NCI-H1417 (cell line): ENCODE measurements around the gene POLA1.

ENCODE experiments used
- DNase-seq, 3 experiments: peaks; one replicate each; lab custom pipeline; 2025; lab: John Stamatoyannopoulos, UW

POLA1 gene

DNA sequence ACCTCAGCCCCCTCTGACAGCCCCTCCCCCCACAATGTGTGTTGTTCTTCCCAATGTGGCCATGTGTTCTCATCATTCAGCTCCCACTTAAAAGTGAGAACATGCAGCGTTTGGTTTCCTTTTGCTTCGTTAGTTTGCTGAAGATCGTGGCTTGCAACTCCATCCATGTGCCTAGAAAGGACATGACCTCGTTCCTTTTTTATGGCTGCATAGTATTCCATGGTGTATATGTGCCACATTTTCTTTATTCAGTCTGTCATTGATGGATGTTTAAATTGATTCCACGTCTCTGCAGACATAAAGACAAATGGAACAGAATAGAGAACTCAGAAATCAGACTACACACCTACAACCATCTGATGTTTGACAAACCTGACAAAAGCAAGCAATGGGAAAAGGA, 276.1 kb downstream of the POLA1 start:
- no peak for DNase-seq

DNA sequence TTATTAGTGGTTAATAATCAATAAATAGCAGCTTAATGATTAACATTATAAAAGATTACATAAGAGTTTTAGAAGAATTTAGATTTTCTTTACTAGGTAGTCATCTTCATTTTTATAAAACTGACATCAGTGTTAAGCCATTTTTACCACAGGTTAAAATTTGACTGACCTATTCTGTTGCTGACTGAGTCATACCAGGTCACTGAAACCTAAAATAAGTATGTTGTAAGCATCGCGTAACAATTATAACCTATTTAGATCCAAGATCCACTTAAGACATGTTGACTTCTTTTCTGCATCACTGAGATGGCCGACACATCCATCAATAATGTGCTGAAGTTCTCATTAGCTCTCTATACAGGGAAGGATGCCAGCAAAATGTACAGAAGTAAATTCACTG, 285.4 kb downstream of the POLA1 start:
- DNase-seq: peak in 1 of 3 experiments; percentile 34

DNA sequence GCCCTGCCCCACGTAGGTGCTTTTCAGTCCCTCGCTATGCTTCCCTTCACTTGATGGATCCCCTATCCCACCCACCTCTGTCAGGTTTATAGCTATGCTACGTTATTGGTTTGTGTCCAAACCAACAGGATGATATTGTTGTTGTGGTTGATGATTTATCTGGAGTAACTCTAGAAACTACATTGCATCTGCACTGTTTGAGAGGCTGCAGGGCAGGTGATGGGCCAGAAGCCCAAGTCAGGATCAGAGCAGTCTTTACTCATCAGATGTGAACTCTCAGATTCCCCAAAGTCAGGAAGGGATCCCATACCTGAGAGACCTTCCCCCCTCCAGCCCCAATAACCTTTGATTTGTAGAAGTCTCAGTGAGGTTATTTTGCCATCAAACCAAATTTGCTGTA, 287.3 kb downstream of the POLA1 start:
- no peak for DNase-seq

DNA sequence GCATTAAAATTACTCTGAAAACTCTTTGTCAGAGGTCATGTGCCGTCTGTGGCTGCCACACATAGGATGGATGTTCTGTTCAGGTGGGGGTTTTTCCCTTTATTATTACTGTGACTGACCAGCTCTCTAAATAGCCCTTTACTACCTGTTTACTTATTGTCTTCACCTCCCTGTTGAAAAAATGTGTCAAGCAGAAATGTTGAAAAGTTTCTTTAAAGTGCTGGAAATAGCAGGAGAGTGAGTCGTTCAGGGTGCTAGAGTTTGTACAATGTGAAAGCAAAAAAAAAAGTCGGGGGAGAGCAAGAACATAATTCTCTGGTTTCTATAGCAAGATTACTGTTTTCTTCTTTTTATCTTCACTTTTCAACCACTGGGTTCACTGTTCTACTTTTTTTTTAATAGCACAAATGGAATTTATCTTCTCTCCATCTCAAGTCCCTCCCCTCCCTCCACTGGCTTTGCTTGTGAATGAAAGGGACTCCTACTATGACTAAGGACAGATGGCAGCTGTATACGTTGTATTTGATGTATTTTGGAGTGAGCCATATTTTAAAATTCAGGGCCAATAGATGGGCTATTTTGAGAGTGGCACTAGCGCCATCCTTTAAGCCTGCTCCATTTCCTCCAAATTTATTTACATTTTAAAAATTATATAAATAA, 288.7 kb downstream of the POLA1 start:
- DNase-seq: no peak

DNA sequence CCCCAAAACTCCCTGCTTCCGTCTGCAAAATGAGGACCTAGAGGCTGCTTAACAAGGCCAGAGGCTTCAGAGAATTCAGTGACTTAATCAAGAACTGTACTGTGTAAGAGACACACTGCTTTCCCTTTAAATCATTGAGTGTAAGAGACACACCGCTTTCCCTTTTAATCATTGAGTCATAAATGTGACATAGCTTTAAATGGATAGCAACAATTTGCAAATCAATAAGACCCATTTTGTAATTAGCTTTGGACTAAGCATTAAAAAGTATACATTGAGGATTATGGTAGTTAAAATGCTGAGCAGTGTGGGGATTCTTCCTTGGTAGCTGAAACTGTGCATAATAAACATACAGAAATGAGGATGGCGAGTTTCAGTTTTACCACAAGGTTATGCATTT, 290.2 kb downstream of the POLA1 start:
- DNase-seq: no peak

DNA sequence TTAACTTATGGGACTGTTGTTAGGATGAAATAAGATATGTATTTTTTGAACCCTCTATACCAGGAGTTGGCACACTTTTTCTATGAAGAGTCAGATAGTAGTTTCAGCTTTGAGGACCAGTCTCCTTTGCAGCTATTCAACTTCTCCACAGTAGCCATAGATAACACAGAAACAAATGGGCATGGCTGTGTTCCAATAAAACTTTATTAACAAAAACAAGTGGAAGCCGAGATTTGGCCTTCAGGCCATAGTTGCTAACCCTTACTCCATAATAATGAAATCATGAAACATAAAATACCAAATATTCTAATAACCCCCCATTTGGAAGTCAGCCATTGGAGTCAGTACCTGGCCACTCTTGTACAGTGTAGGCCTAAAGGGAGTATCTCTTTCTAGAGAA, 291.4 kb downstream of the POLA1 start:
- DNase-seq: no peak

DNA sequence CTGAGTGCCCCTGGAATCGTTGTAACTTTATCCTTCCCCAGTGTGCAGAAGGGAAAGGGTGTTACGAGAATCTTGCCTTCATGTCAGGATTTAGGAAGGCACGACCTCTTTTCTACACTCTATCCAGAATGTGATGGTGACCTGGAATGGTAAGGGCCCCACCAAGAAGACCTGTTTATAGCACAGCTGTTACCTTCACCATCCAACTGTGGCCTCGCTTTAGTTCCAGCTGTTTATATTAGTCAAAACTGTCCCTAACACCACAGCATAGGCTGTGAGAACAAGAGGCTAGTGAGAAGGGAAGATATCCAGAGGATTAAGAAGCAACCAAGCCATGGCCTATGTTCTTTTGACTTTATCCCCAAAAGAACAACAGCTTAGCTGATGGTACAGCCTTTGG, 294.0 kb downstream of the POLA1 start:
- no peak for DNase-seq

DNA sequence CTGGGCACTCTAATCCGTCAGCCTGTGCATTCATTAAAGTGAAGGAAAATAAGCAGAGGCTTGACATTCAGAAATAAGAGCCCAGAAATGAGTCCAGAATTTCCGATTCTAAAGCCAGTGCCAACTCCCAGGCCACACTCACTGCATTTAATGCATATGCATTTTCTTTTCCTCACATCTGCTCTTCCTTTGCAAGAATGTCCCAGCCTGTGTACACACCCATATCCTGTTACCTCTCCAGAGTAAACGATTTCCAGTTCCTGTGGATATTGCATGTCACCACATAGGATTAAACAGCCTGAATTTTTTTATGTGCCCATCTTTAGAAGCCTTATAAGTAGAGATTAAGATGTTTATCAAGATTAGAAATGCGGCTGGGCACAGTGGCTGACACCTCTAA, 294.6 kb downstream of the POLA1 start:
- DNase-seq: peak in 1 of 3 experiments; percentile 72

DNA sequence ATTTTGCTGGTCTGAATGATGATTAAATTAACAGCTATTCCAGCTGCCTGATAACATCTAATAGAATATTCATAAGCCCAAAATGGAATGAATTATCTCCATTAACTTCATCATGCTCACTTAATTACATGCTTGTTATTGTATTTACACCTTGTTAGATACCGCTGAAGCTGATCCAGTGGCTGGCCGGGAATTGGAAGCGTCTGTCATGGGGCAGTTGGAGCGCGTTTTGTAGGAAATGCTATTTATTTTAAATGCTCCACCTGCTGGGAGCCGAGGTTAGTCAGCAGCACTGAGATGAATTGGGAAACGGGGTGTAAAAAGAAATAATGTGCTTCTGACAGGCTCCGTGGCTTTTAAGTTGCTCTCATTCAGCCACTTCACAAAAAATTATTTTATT, 296.8 kb downstream of the POLA1 start:
- peak in 2 of 3 experiments; percentile 66 to 89 for DNase-seq

DNA sequence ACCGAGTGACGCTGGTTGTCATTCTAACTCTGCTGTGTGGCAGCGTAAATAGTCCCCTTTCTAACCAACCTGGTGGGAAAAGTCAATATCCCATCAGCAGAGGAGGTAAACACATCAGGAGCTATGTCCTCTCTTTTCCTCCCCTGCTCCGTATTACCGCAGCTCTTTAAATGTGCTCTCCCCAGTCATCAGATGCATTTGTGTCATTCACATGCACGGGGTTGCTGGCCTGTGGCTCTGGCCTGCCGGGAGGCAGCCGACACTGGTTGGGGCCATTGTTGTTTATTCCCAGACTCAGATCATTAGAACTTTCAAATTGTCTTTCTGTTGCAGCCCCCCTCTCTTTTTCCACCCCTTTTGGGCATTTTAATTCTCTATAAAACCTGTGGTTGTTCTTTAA, 300.2 kb downstream of the POLA1 start:
- no peak for DNase-seq

DNA sequence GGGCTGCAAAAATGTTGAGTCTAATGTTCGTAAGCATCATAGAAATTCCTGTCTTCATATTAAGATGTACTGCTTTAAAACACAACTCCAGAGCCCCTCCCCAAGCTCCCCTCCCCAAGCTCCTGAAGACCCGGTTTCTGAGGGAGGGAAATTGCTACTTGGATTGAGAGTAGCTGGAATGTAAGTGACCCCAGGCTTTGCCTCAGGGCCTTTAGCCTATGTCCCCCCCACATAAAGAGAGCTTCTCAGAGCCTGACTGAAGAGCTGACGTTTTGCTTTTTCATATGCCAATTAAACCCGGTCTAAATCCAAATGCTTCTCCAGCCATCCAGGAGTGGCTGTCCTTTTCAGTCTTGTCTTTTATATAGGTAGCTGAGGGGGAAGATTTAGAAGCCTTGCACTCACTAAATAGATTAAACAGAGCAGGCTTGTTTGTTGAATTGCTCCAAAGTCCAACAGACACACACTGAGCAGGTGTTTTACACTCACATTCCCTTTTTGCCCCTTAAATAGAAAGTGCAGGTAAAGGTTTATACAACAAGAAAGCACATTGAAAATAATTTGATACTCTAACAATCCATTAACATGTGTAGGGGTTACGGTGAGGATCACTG, 302.5 kb downstream of the POLA1 start:
- DNase-seq: no peak

DNA sequence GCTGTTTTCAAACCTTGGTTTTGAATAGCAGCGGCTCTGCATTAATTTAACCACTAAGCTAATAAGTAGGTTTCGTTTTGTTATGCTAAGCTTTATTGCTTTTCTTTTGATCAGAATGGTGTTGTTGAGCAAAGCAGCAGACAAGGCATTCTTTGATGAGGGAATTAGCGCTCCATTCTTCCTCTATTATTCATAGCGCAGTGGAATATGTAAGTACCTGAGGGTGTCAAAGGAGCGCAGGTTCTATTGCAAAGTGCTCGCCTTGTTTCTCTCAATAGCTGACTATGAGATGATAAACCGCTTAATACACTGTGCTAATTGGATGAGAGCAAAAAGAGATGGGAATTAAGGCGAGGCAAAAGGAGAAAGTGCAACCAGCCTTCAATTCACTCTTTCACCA, 305.8 kb downstream of the POLA1 start:
- DNase-seq: peak in 1 of 3 experiments; percentile 58

DNA sequence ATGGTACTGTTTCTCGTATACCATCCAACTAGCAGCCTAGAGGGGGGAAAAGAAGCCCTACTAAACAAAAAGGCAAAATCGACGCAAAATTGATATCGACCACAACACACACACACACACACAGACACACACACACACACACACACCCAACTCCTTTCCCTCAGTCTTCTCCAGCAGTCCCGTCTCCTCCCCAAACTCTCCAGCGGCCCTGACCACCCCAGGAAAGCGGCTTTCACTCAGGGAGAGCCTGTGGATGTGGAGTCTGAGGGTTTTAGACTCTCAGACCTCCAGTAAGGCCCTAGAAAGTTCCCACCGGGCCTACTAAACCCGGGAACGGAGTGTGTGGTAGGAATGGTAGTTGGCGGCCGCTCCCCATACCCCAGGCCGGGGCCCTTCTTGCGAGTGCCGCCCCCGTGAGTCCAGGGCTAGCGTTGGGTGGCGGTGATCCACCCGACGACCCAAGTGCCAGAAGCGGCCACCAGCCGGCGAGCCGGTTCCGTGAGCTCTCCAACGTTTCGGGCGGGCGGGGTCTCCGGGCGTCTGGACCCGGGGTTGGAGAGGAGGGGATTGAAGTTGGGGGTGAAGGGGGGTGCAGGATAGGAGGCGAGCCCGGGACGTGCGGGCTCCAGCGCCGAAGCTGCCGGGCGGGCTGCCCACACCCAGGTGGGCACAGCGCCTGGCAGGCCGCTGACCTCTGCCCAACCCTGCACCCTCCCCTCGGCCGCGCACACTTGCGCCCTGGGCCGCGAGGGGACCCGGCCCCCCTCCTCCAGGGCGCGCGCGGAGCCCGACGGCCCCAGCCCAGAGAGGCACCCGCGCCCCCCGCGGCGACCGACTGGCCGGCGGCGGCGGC, 308.3 kb downstream of the POLA1 start:
- no peak for DNase-seq

DNA sequence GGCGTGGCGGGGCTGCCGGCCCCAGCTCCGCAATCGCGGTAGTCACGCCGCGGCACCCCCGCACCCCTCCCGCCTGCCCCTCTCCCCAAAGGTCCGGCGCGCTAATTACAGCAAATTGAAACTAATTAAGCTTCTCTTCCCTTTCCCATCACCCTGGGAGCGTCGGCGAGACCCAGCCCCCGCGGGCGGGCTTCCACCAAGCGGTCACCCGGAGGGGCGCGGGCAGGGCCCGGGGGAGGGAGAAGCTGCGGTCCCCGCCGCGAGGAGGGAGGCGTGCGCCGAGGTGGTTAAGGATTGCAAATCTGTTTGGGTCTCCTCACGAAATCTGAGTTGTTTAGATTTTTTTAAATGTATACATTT, 308.9 kb downstream of the POLA1 start:
- DNase-seq: no peak

DNA sequence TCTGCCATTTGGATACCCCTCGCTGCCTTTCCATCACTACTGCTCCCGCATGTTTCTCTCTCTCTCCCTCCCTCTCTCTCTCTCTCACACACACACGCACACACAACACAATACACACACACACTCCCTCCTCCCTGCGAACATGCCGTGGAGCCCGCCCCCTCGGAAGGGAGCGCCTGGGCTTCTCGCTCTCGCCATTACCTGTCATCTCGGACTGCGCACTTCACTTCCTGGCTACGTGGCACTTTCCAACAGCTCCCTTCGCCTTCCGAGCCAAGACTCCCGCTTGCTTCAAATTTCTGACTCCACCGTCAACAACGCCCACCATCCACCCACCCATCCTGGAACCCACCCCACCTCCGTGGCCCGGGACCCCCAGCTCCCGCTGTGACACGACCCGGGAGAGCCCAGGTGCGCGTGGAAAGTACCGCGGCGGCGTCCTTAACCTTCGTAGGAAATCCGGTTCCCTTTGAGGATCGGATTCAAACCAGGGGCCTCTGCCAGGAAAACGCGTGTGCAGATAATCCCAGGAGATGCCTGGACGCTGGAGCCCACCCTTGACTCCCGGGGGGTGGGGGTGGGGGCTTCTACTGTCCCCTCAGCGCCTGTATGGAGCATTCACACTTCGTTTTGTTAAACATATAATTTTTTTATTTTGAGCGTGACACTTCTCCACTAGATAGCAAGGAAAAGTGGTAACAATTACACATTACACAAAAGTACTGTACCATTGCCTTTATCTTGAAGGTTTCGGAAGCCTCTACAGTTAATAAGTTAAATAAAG, 309.5 kb downstream of the POLA1 start:
- DNase-seq: no peak

DNA sequence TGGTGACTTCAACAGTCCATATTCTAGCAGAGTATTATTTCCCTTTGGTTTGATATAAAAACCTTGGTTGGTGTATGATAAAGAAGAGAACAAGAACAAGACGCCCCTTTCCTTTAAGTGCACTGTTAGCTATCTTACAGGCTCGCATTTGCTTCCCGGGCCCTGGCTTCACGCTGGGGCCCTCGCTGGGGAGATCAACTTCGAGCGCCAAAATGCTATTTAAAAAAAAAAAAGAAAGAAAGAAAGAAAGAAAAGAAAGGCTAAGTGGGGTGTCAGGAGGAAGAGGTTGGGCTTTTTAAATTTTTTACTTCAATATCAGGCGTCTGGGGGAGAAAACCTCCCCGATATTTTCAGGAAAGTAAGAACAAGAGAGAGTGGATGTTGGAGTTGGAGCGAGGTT, 310.3 kb downstream of the POLA1 start:
- no peak for DNase-seq

DNA sequence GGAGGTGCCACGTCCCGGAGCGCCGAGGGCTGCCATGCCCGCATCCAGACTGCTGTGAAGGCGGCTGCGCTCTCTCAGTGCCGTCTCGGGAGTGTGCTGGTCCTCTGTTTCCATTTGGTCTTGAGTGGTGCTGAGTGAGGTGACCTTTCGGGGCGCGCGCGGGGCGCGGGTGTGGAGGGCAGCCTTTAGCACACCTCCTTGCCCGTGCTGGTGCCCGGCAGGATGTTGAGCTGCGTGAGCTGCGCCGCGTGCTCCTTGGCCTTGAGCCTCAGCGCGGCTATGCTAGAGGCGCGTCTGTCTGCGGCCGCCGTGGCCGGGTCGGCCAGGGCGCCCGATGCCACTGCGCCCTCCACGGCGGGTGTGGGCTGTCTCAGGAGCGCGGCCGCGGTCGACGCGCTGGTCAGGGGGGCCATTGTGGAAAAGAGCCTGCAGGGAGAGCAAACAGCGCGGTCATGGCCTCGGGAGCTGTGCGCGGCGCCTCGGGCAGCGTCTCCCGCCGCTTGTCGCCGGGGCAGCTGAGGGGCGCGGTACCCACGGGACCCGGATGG, 310.8 kb downstream of the POLA1 start:
- no peak for DNase-seq

DNA sequence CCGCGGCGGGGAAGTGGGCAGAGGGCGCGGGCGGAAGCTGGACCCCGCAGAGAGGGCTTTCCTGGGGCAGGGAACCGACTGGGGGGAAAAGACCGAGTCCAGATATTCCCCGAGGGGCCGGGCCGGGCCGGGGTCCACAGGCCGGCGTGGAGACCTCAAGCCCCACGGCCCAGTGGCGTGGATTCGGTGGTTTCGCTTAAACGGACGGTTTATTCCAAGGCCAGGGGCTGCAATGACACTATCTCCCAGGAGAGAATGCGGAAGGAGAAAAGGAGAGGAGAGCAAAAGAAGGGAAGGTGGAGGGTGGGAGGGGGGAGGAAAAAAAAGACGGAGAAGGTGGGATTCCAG, 311.3 kb downstream of the POLA1 start:
- no peak for DNase-seq

DNA sequence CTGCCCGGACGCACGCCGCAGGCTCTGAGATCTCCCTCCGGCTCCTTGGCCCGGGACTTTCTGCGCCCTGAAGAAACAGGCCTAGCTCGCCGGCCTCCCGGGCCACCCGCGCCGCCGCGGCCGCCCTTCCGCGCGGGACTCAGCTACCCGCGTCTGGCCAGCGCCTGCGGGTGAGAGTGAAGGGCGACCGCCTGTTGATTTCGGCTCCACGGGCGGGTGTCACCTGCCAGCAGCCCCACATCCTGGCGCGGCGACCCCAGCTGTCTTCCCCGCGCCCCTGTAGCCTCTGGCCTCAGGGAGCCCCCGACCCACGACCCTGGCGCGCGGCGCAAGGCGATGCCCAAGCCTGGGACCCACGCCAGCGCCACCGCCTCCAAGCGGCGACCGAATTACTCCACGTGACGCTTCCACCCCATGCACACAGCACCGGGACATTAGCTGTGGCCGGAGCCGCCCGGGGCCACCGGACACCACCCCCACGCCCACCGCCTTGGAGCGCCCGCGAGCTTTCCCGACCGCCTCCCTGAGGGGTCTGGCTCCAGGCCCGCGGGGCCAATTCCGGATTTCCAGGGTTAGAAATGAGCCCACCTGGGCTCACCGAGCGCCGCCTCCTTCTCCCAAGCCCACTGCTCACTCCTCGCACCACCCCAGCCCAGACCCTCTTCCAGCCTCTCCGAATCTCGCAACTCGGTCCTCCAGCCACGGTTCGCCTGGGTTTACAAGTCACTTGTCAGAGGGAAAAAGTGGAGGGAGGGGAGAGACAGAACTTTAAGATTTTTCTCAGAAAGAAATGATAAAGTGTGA, 311.9 kb downstream of the POLA1 start:
- DNase-seq: no peak

DNA sequence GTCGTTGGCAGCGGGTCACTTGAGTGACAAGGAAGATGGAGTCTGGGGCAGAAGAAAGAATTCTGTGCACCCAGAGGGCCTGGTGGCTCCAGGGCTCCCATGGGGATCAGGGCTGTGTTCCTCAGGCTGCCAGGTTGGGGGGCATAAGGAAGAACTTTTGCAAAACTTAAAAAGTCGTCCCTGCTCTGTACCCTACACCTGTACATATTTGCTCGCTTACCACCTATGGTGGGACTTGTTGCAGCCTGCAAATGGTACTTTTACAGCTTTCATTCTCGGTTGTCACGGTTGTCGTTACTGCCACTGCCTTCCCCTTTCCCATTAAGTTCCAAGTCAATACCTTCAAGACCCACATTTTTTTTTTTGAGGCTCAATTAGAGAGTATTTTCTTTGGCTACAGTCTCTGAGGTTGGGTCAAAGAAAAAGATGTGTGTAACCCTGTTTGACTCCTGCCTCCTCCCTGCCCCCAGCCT, 312.9 kb downstream of the POLA1 start:
- DNase-seq: no peak
